Naive B cell (primary cell): ENCODE results near the gene C11orf54. TPM values are rescaled to one million over a fixed set of nuclear protein-coding genes. Genes with fewer than 3 reads are reported as not detected.
"Not testable (repeated sequence)": the region's sequence is repeated elsewhere in the genome, so short reads cannot be mapped to it uniquely, and the experiment has no call there.

ENCODE experiments used
- ATAC-seq, 2 donors: fragments of 150-1000 bp; cut with Tn5 transposase; 2 replicates each; pipeline ENCODE4 v1.10.0; 2021; ENCODE audit warnings: low read depth in 2 of 2, mild to moderate bottlenecking in 2 of 2, moderate library complexity in 2 of 2
- DNase-seq: peaks from one replicate; pipeline ENCODE4 v3.0.0; 2022
- H3K27ac Mint-ChIP-seq, 6 donors: one replicate each; pipeline ENCODE4 v1.8.0; 2020 to 2022; ENCODE audit warnings: mild to moderate bottlenecking in 6 of 6, mixed read lengths in 6 of 6, moderate library complexity in 5 of 6, inconsistent platforms in 2 of 6
- H3K27me3 Mint-ChIP-seq, 3 donors: one replicate each; pipeline ENCODE4 v1.8.0; 2021 to 2022; ENCODE audit warnings: mixed read lengths in 3 of 3, mild to moderate bottlenecking in 1 of 3
- H3K36me3 Mint-ChIP-seq, 2 donors: one replicate each; pipeline ENCODE4 v1.8.0; 2020 to 2022; ENCODE audit warnings: mixed read lengths in 2 of 2, inconsistent platforms in 1 of 2, mild to moderate bottlenecking in 1 of 2
- H3K4me1 Mint-ChIP-seq, 3 donors: one replicate each; pipeline ENCODE4 v1.8.0; 2020 to 2022; ENCODE audit warnings: mixed read lengths in 3 of 3, inconsistent platforms in 1 of 3, mild to moderate bottlenecking in 1 of 3, moderate library complexity in 1 of 3
- H3K4me3 Mint-ChIP-seq, 8 donors: one replicate each; pipeline ENCODE4 v1.8.0; 2020 to 2022; ENCODE audit warnings: mild to moderate bottlenecking in 8 of 8, mixed read lengths in 8 of 8, moderate library complexity in 8 of 8, inconsistent platforms in 2 of 8
- H3K9me3 Mint-ChIP-seq, 7 donors: one replicate each; pipeline ENCODE4 v1.8.0; 2020 to 2022; ENCODE audit warnings: mixed read lengths in 7 of 7, mild to moderate bottlenecking in 5 of 7, inconsistent platforms in 2 of 7, moderate library complexity in 1 of 7
- polyA plus RNA-seq, 6 donors: library from polyadenylated mRNA; unstranded; fragments of 300-500 nt; fragmentation: Illumina TruSeq; gene quantifications; one replicate each; pipeline ENCODE4 v1.2.3, GENCODE V29; 2021; ENCODE audit warnings: low read depth in 6 of 6

The C11orf54 gene
- polyA plus RNA-seq, 6 donors from 2014 or later = 15.0 to 29.1 (median 19.8) TPM

DNA sequence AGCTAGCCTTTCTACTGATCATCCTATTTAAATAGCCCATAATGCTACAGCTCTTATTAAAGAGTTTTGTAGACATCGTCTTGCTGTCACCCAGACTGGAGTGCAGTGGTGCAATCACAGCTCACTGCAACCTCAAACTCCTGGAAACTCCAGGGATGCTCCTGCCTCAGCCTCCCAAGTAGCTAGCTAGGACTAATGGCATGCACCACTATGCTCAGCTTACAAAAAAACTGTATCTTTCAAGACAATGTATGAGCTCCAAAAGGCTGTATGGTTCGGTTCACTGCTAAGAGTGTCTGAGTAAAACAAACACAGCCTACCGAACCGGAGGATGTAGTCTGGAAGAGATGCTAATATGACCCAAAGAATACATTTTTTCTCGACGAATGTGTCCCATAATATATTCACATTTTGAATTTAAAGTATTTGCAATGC, 2.8 kb upstream of the C11orf54 start:
- DNase-seq (no peak), ATAC-seq (no peak)
- Mint-ChIP-seq H3K27ac (peak overlapping the region in 2 of 6 donors; percentile 67 to 100), H3K27me3 (no peaks in the 10 kb centered on the region), H3K4me1 (peaks cover 45 to 65% (median 52%) of the 10 kb centered on the region in 3 donors), H3K9me3 (no peaks in the 10 kb centered on the region), H3K4me3 (peak overlapping the region; percentile 42 to 100 (median 98)), H3K36me3 (peaks cover 14 to 26% of the 10 kb centered on the region in 2 donors)

GRCh38 chr11:93740031-93740729, 1.3 kb upstream of the C11orf54 start:
- no peaks in the 10 kb centered on the region for H3K9me3 Mint-ChIP-seq
- peak overlapping the region; percentile 97 to 100 (median 100) for H3K4me3 Mint-ChIP-seq
- no peaks in the 10 kb centered on the region for H3K27me3 Mint-ChIP-seq
- H3K27ac Mint-ChIP-seq = peak overlapping the region; percentile 99 to 100 (median 100)
- H3K4me1 Mint-ChIP-seq = peaks cover 54 to 69% (median 56%) of the 10 kb centered on the region in 3 donors
- peaks cover 14 to 26% of the 10 kb centered on the region in 2 donors for H3K36me3 Mint-ChIP-seq
- DNase-seq (peak; percentile 8), ATAC-seq (no peak)

GRCh38 chr11:93740730-93741093, 760 bp upstream of the C11orf54 start:
- H3K9me3 Mint-ChIP-seq = no peaks in the 10 kb centered on the region
- peak overlapping the region; percentile 97 to 100 (median 100) for H3K4me3 Mint-ChIP-seq
- H3K27ac Mint-ChIP-seq = peak overlapping the region; percentile 99 to 100 (median 100)
- no peaks in the 10 kb centered on the region for H3K27me3 Mint-ChIP-seq
- DNase-seq (peak; percentile 53), ATAC-seq (peak; percentile 53 to 58)
- H3K36me3 Mint-ChIP-seq = peaks cover 14 to 26% of the 10 kb centered on the region in 2 donors
- peaks cover 52 to 70% (median 57%) of the 10 kb centered on the region in 3 donors for H3K4me1 Mint-ChIP-seq

- ATAC-seq (no peak), DNase-seq (no peak)
- H3K9me3 Mint-ChIP-seq = no peaks in the 10 kb centered on the region
- H3K4me3 Mint-ChIP-seq = peak overlapping the region; percentile 97 to 100 (median 100)
- peak overlapping the region; percentile 99 to 100 (median 100) for H3K27ac Mint-ChIP-seq
- no peaks in the 10 kb centered on the region for H3K27me3 Mint-ChIP-seq
- H3K36me3 Mint-ChIP-seq = peaks cover 14 to 26% of the 10 kb centered on the region in 2 donors
- peaks cover 52 to 67% (median 54%) of the 10 kb centered on the region in 3 donors for H3K4me1 Mint-ChIP-seq
These were observed 382 bp downstream of the C11orf54 start for GRCh38 chr11:93741882-93742226.

- Mint-ChIP-seq H3K27me3 (no peaks in the 10 kb centered on the region), H3K27ac (peak overlapping the region in 3 of 6 donors; percentile 66 to 100 (median 73)), H3K4me3 (peak overlapping the region; percentile 41 to 100 (median 98)), H3K36me3 (peaks cover under 1 to 16% of the 10 kb centered on the region in 2 donors), H3K4me1 (peaks cover 40 to 56% (median 44%) of the 10 kb centered on the region in 3 donors), H3K9me3 (no peaks in the 10 kb centered on the region)
- no peak for DNase-seq
- ATAC-seq = no peak
These were observed 1.8 kb downstream of the C11orf54 start for GRCh38 chr11:93743291-93743690.

DNA sequence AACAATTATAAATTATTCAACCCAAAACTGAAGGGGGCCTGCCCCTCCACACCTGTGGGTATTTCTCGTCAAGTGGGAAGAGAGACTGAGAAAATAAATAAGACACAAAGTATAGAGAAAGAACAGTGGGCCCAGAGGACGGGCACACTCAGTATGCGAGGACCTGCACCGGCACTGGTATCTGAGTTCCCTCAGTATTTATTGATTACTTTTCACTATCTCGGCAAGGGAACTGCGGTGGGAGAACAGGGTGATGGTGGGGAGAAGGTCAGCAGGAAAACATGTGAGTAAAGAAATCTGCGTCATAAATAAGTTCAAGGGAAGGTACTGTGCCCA, 3.2 kb downstream of the C11orf54 start:
- Mint-ChIP-seq H3K4me1 (peaks cover 28 to 45% (median 30%) of the 10 kb centered on the region in 3 donors), H3K27ac (peak overlapping the region in 1 of 6 donors; percentile 64)

GRCh38 chr11:93745005-93745755, 3.7 kb downstream of the C11orf54 start:
- H3K9me3 Mint-ChIP-seq, DNase-seq, H3K36me3 Mint-ChIP-seq, ATAC-seq, H3K27me3 Mint-ChIP-seq: not testable (repeated sequence)
- peak overlapping the region in 2 of 6 donors; percentile 38 to 64 for H3K27ac Mint-ChIP-seq
- H3K4me3 Mint-ChIP-seq = peak overlapping the region in 4 of 8 donors; percentile 1 to 97 (median 46)
- H3K4me1 Mint-ChIP-seq = peaks cover 23 to 40% (median 25%) of the 10 kb centered on the region in 3 donors

More for the DNA sequence above, 3.2 kb downstream of the C11orf54 start:
- ATAC-seq = no peak
- peaks cover 0 to 4% of the 10 kb centered on the region in 2 donors for H3K36me3 Mint-ChIP-seq
- H3K9me3 Mint-ChIP-seq = no peaks in the 10 kb centered on the region
- H3K4me3 Mint-ChIP-seq = peak overlapping the region in 3 of 8 donors; percentile 1 to 97 (median 33)
- no peaks in the 10 kb centered on the region for H3K27me3 Mint-ChIP-seq
- DNase-seq = no peak

- H3K4me3 Mint-ChIP-seq = no peak overlapping the region
- no peaks in the 10 kb centered on the region for H3K36me3 Mint-ChIP-seq
- no peak overlapping the region for H3K27ac Mint-ChIP-seq
- no peak for ATAC-seq
- no peak for DNase-seq
- peaks cover 17 to 36% (median 19%) of the 10 kb centered on the region in 3 donors for H3K4me1 Mint-ChIP-seq
- H3K27me3 Mint-ChIP-seq = no peaks in the 10 kb centered on the region
- H3K9me3 Mint-ChIP-seq = no peaks in the 10 kb centered on the region
These were observed 4.6 kb downstream of the C11orf54 start for GRCh38 chr11:93746101-93746500.

- H3K9me3 Mint-ChIP-seq = no peaks in the 10 kb centered on the region
- DNase-seq (no peak), ATAC-seq (no peak)
- H3K4me3 Mint-ChIP-seq = no peak overlapping the region
- no peaks in the 10 kb centered on the region for H3K27me3 Mint-ChIP-seq
- no peak overlapping the region for H3K27ac Mint-ChIP-seq
- H3K4me1 Mint-ChIP-seq = peaks cover 11 to 30% (median 13%) of the 10 kb centered on the region in 3 donors
- no peaks in the 10 kb centered on the region for H3K36me3 Mint-ChIP-seq
These were observed 5.7 kb downstream of the C11orf54 start for GRCh38 chr11:93747122-93747521.

DNA sequence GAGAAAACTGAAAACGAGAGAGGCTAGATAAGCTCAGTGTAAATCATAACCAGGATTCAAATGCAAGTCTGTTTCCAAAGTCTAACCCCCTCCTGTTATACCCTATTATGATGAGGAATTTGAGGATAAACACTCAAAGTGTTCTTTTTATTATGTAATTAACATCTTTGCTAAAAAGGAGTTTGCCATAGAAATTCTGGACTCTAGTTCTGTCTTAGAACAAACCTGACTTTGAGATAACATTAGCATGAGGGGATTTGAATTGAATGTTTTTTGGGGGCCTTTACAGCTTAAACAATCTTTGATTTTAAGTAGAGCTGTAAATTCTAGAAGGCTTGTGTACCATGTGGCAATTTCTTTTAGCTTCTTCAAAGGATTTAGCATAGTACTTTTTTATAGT, 9.5 kb downstream of the C11orf54 start:
- H3K4me3 Mint-ChIP-seq = no peak overlapping the region
- ATAC-seq (no peak), DNase-seq (no peak)
- H3K9me3 Mint-ChIP-seq = no peaks in the 10 kb centered on the region
- no peaks in the 10 kb centered on the region for H3K27me3 Mint-ChIP-seq
- H3K4me1 Mint-ChIP-seq = peaks cover 0 to 8% (median 0%) of the 10 kb centered on the region in 3 donors
- no peak overlapping the region for H3K27ac Mint-ChIP-seq
- H3K36me3 Mint-ChIP-seq = no peaks in the 10 kb centered on the region

DNA sequence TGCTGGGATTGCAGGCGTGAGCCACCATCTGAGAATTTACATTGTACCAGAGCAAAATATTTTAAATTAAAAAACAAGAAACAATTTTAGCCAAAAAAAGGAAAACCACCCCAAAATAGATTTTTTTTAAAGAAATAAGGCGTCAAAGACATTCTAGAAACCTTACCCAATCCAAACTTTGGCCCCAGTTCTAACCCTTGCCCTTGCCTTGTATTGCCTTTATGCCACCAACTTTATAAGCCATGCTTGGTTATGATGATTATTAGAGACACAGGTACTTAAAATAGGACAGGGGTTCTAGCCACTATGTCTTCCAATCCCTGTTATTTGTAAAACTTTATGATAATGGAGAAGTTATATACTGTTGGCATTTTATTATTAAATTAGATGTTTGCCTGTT, 11.8 kb downstream of the C11orf54 start:
- ATAC-seq = no peak
- H3K36me3 Mint-ChIP-seq = peaks cover 6 to 7% of the 10 kb centered on the region in 2 donors
- H3K27me3 Mint-ChIP-seq = no peaks in the 10 kb centered on the region

DNA sequence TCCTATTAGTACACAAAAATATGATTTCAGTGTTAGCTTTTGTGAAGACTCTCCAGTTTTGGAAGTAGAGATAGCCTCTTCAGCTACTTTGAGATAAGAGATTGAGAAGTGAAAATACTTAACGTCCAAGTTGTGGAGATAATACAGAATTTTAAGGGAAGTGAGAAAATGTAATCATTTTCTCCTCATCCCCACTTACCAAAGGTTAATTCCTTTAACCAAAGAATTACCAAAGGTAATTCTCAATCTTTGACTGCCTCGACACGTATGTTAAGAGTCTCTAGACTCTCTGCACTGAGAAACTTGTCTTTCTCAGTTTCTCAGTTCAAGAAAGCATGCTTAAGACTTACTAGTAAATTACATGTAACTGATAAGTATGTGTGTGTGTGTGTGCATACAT, 15.3 kb downstream of the C11orf54 start:
- Mint-ChIP-seq H3K36me3 (peaks cover 7 to 13% of the 10 kb centered on the region in 2 donors), H3K27ac (no peak overlapping the region), H3K9me3 (peaks cover 0 to 2% (median 0%) of the 10 kb centered on the region in 7 donors), H3K4me1 (peaks cover 0 to 2% (median 0%) of the 10 kb centered on the region in 3 donors), H3K4me3 (no peak overlapping the region), H3K27me3 (no peaks in the 10 kb centered on the region)
- ATAC-seq (no peak), DNase-seq (no peak)

More for the DNA sequence above, 11.8 kb downstream of the C11orf54 start:
- no peak for DNase-seq
- H3K27ac Mint-ChIP-seq = peak overlapping the region in 3 of 6 donors; percentile 10 to 67 (median 54)
- no peak overlapping the region for H3K4me3 Mint-ChIP-seq
- H3K9me3 Mint-ChIP-seq = peaks cover 0 to 2% (median 0%) of the 10 kb centered on the region in 7 donors
- H3K4me1 Mint-ChIP-seq = peaks cover 0 to 5% (median 0%) of the 10 kb centered on the region in 3 donors

GRCh38 chr11:93757301-93757700, 15.8 kb downstream of the C11orf54 start:
- Mint-ChIP-seq H3K36me3 (peaks cover 7 to 13% of the 10 kb centered on the region in 2 donors), H3K4me1 (peaks cover 0 to 2% (median 0%) of the 10 kb centered on the region in 3 donors)

More at GRCh38 chr11:93757301-93757700, 15.8 kb downstream of the C11orf54 start:
- no peak overlapping the region for H3K4me3 Mint-ChIP-seq
- peaks cover 0 to 2% (median 0%) of the 10 kb centered on the region in 7 donors for H3K9me3 Mint-ChIP-seq
- ATAC-seq (no peak), DNase-seq (no peak)
- no peaks in the 10 kb centered on the region for H3K27me3 Mint-ChIP-seq
- H3K27ac Mint-ChIP-seq = no peak overlapping the region
